Sigmoid colon (tissue), 7 donors: ENCODE measurements around the gene MMP8. TPM values are rescaled to one million over a fixed set of nuclear protein-coding genes. Genes with fewer than 3 reads are reported as not detected.

Experiments
- DNase-seq: peaks from one replicate; pipeline ENCODE4 v3.0.0-alpha.2; 2019
- H3K27ac ChIP-seq, 4 donors: fragments of 200-600 bp; sonication (generic); one replicate each; pipeline ENCODE4 v1.5.1; 2016 to 2019; ENCODE audit warnings: mild to moderate bottlenecking in 1 of 4
- H3K27me3 ChIP-seq, 3 donors: fragments of 200-600 bp; sonication (generic); one replicate each; pipeline ENCODE4 v1.5.1; 2019; ENCODE audit warnings: mild to moderate bottlenecking in 1 of 3
- H3K36me3 ChIP-seq, 4 donors: fragments of 200-600 bp; sonication (generic); one replicate each; pipeline ENCODE4 v1.5.1; 2016 to 2019
- H3K4me1 ChIP-seq, 4 donors: fragments of 200-600 bp; sonication (generic); one replicate each; pipeline ENCODE4 v1.5.1; 2017 to 2019
- H3K4me3 ChIP-seq, 4 donors: fragments of 200-600 bp; sonication (generic); one replicate each; pipeline ENCODE4 v1.5.1; 2017 to 2019; ENCODE audit warnings: mild to moderate bottlenecking in 2 of 4, moderate library complexity in 1 of 4
- H3K9me3 ChIP-seq, 4 donors: fragments of 200-600 bp in 3 of 4; sonication (generic) in 3 of 4; one replicate each; pipeline versions ENCODE4 v1.5.1 to v1.6.1; 2013 to 2019
- CTCF ChIP-seq, 4 experiments: fragments of 450-650 bp in 3 of 4; fragments of 200-600 bp in 1 of 4; IDR thresholded peaks; one replicate each; pipeline ENCODE4 v1.5.1; 2016 to 2019; ENCODE audit warnings: antibody characterized with exemption in 4 of 4, mild to moderate bottlenecking in 3 of 4, moderate library complexity in 2 of 4
- EP300 ChIP-seq, 4 donors: sonication (generic); formaldehyde crosslinking; IDR thresholded peaks; one replicate each; pipeline ENCODE4 v1.6.1; 2017; ENCODE audit warnings: antibody characterized with exemption in 4 of 4
- POLR2A ChIP-seq, 2 donors: fragments of 450-650 bp; IDR thresholded peaks; one replicate each; pipeline ENCODE4 v1.6.1; 2016; ENCODE audit warnings: antibody characterized with exemption in 2 of 2, mild to moderate bottlenecking in 2 of 2, moderate library complexity in 2 of 2
- POLR2AphosphoS5 ChIP-seq, 4 donors: sonication (generic); formaldehyde crosslinking; IDR thresholded peaks; one replicate each; pipeline ENCODE4 v1.6.1; 2017; ENCODE audit warnings: antibody characterized with exemption in 4 of 4
- WGBS, 2 donors: extraction: QIAGEN DNeasy Blood & Tissue Kit; methylation state at CpG; one replicate each; pipeline ENCODE4 v1.1.7; 2013; 5-methylcytosine and 5-hydroxymethylcytosine counted together
- intact Hi-C: fragments of 100-400 bp; cut with DNase I; formaldehyde crosslinking; loops from one replicate; pipeline ENCODE4 v1.15.1; 2023
- polyA plus RNA-seq, 3 donors: library from polyadenylated mRNA; stranded (reverse); fragments of 200-250 nt; gene quantifications; one replicate each; pipeline ENCODE4 v1.2.3, GENCODE V29; 2013
- total RNA-seq, 4 donors: library from RNA; depleted of rRNA; stranded (reverse); fragments of >200 nt; gene quantifications; one replicate each; pipeline ENCODE4 v1.1.0, GENCODE V29; 2016
- donor health status: healthy with polysubstance abuse.
- donor health status: Bipolar disorder and iron deficiency.
- donor health status: healthy.

MMP8 gene
- not detected for total RNA-seq
- polyA plus RNA-seq = under 1 TPM in 2 of 3 donors, not detected in 1; 0.06 to 0.23 TPM

- H3K4me3 ChIP-seq = no peak within 1 kb of the TSS
- no peaks in the 10 kb centered on the region for H3K36me3 ChIP-seq
- H3K27ac ChIP-seq = no peak within 1 kb of the TSS
- 40 to 65% methylated on average over 2 of the region's 2 CpGs for WGBS, 2 donors
- no peak for DNase-seq
- H3K4me1 ChIP-seq = no peaks in the 10 kb centered on the region
- TF ChIP-seq POLR2A (IDR thresholded peaks at IDR 0.05) (no peak), CTCF (IDR thresholded peaks at IDR 0.05) (no peak), POLR2AphosphoS5 (IDR thresholded peaks at IDR 0.05) (no peak), EP300 (IDR thresholded peaks at IDR 0.05) (no peak)
- no peaks in the 10 kb centered on the region for H3K27me3 ChIP-seq
- intact Hi-C loops = no loop called here
- peaks cover 0 to 4% (median 0%) of the 10 kb centered on the region in 4 donors for H3K9me3 ChIP-seq
Observed at GRCh38 chr11:102724904-102725500, at the start of gene MMP8. Gene MMP8 (minus strand): TSS chr11:102724954. CDS start chr11:102724855, 99 bp downstream.

GRCh38 chr11:102773386-102773785, 48.6 kb upstream of the MMP8 start:
- intact Hi-C loops = no loop called here
- no peak overlapping the region for H3K27ac ChIP-seq
- H3K4me1 ChIP-seq = no peaks in the 10 kb centered on the region
- no peak overlapping the region for H3K4me3 ChIP-seq
- 76 to 86% methylated on average over 4 of the region's 4 CpGs for WGBS, 2 donors
- DNase-seq = no peak
- TF ChIP-seq EP300 (IDR thresholded peaks at IDR 0.05) = no peak
- TF ChIP-seq POLR2A (IDR thresholded peaks at IDR 0.05) = no peak
- no peak for TF ChIP-seq POLR2AphosphoS5 (IDR thresholded peaks at IDR 0.05)
- TF ChIP-seq CTCF (IDR thresholded peaks at IDR 0.05) = no peak
- no peaks in the 10 kb centered on the region for H3K9me3 ChIP-seq
- no peaks in the 10 kb centered on the region for H3K36me3 ChIP-seq
- H3K27me3 ChIP-seq = no peaks in the 10 kb centered on the region

- no peaks in the 10 kb centered on the region for H3K27me3 ChIP-seq
- no peak overlapping the region for H3K4me3 ChIP-seq
- WGBS, 2 donors = 80% methylated on average over 1 of the region's 1 CpG
- H3K36me3 ChIP-seq = no peaks in the 10 kb centered on the region
- H3K4me1 ChIP-seq = no peaks in the 10 kb centered on the region
- intact Hi-C loops = no loop called here
- no peak for DNase-seq
- H3K9me3 ChIP-seq = no peaks in the 10 kb centered on the region
- H3K27ac ChIP-seq = no peak overlapping the region
- TF ChIP-seq POLR2A (IDR thresholded peaks at IDR 0.05) (no peak), POLR2AphosphoS5 (IDR thresholded peaks at IDR 0.05) (no peak), EP300 (IDR thresholded peaks at IDR 0.05) (no peak), CTCF (IDR thresholded peaks at IDR 0.05) (no peak)
Observed at GRCh38 chr11:102771351-102771750, 46.6 kb upstream of the MMP8 start.

- intact Hi-C loops = no loop called here
- Histone ChIP-seq H3K4me3 (no peak overlapping the region), H3K36me3 (no peaks in the 10 kb centered on the region), H3K9me3 (no peaks in the 10 kb centered on the region), H3K27me3 (no peaks in the 10 kb centered on the region), H3K27ac (no peak overlapping the region), H3K4me1 (no peaks in the 10 kb centered on the region)
- DNase-seq = no peak
- TF ChIP-seq CTCF (IDR thresholded peaks at IDR 0.05) = no peak
- TF ChIP-seq POLR2AphosphoS5 (IDR thresholded peaks at IDR 0.05) = no peak
- no peak for TF ChIP-seq EP300 (IDR thresholded peaks at IDR 0.05)
- no peak for TF ChIP-seq POLR2A (IDR thresholded peaks at IDR 0.05)
Observed at GRCh38 chr11:102770191-102770590, 45.4 kb upstream of the MMP8 start.

GRCh38 chr11:102767800-102768199, 43.0 kb upstream of the MMP8 start:
- WGBS, 2 donors = 69 to 95% methylated on average over 18 of the region's 18 CpGs
- DNase-seq = no peak

More at GRCh38 chr11:102767800-102768199, 43.0 kb upstream of the MMP8 start:
- Histone ChIP-seq H3K4me1 (no peaks in the 10 kb centered on the region), H3K27ac (no peak overlapping the region), H3K9me3 (no peaks in the 10 kb centered on the region), H3K36me3 (no peaks in the 10 kb centered on the region), H3K27me3 (no peaks in the 10 kb centered on the region), H3K4me3 (no peak overlapping the region)
- TF ChIP-seq EP300 (IDR thresholded peaks at IDR 0.05) = no peak
- TF ChIP-seq CTCF (IDR thresholded peaks at IDR 0.05) = no peak
- intact Hi-C loops = no loop called here
